Loucy (cell line): ENCODE results near the gene LEF1.

Experiments used
- H2AFZ ChIP-seq: fragments of 200-600 bp; sonication (generic); 2 replicates; pipeline ENCODE4 v1.6.0; 2016; ENCODE audit warnings: antibody characterized with exemption, mild to moderate bottlenecking, low read length, moderate library complexity
- H3F3A ChIP-seq: fragments of 200-600 bp; 2 replicates; pipeline ENCODE4 v1.6.0; 2016; ENCODE audit warnings: antibody characterized with exemption, low read depth, mild to moderate bottlenecking
- H3K27me3 ChIP-seq: fragments of 200-600 bp; sonication (generic); 2 replicates; pipeline ENCODE4 v1.6.1; 2014; ENCODE audit warnings: low read length, mild to moderate bottlenecking; ENCODE audit not compliant: insufficient read depth, poor library complexity, severe bottlenecking
- H3K36me3 ChIP-seq: fragments of 200-600 bp; sonication (generic); 2 replicates; pipeline ENCODE4 v1.6.1; 2016; ENCODE audit warnings: low read length; ENCODE audit not compliant: insufficient read depth
- H3K4me1 ChIP-seq: fragments of 200-600 bp; sonication (generic); 2 replicates; pipeline ENCODE4 v1.5.1; 2014; ENCODE audit warnings: low read length, mild to moderate bottlenecking; ENCODE audit not compliant: insufficient read depth, poor library complexity, severe bottlenecking
- H3K4me2 ChIP-seq: fragments of 200-600 bp; sonication (generic); 2 replicates; pipeline ENCODE4 v1.6.0; 2014; ENCODE audit warnings: antibody characterized with exemption, low read length, low read depth, mild to moderate bottlenecking; ENCODE audit not compliant: poor library complexity, severe bottlenecking
- H3K4me3 ChIP-seq: fragments of 200-600 bp; sonication (generic); 2 replicates; pipeline ENCODE4 v1.5.1; 2014; ENCODE audit warnings: low read length, mild to moderate bottlenecking, mixed read lengths; ENCODE audit not compliant: poor library complexity, severe bottlenecking
- H3K79me2 ChIP-seq: fragments of 200-600 bp; sonication (generic); 2 replicates; pipeline ENCODE4 v1.6.1; 2014; ENCODE audit warnings: low read length; ENCODE audit not compliant: insufficient read depth
- H3K9ac ChIP-seq: fragments of 200-600 bp; sonication (generic); 2 replicates; pipeline ENCODE4 v1.6.0; 2014; ENCODE audit warnings: mild to moderate bottlenecking, low read depth, low read length, moderate library complexity; ENCODE audit not compliant: poor library complexity, severe bottlenecking
- H3K9me2 ChIP-seq: fragments of 200-600 bp; sonication (generic); replicated peaks from 2 replicates; pipeline ENCODE4 v1.6.1; 2016; ENCODE audit warnings: low read depth, low read length, mixed read lengths
- H3K9me3 ChIP-seq: fragments of 200-600 bp; sonication (generic); 2 replicates; pipeline ENCODE4 v1.6.1; 2014; ENCODE audit warnings: mild to moderate bottlenecking, antibody characterized with exemption, low read length, low read depth; ENCODE audit not compliant: insufficient read depth
- H4K20me1 ChIP-seq: fragments of 200-600 bp; sonication (generic); 2 replicates; pipeline ENCODE4 v1.6.0; 2014; ENCODE audit warnings: antibody characterized with exemption, low read length, mild to moderate bottlenecking; ENCODE audit not compliant: insufficient read depth, poor library complexity, severe bottlenecking
- EZH2phosphoT487 ChIP-seq: fragments of 200-600 bp; IDR thresholded peaks from 2 replicates; pipeline ENCODE4 v1.6.1; 2018; ENCODE audit warnings: antibody characterized with exemption, mild to moderate bottlenecking, moderate library complexity, borderline replicate concordance
- TF ChIP-seq, protein P1 (sequence below): fragments of 200-600 bp; sonication (generic); conservative IDR thresholded peaks from 2 replicates; pipeline ENCODE4 v1.5.1; 2014; ENCODE audit warnings: mild to moderate bottlenecking, antibody characterized with exemption, low read length

The LEF1 gene

DNA sequence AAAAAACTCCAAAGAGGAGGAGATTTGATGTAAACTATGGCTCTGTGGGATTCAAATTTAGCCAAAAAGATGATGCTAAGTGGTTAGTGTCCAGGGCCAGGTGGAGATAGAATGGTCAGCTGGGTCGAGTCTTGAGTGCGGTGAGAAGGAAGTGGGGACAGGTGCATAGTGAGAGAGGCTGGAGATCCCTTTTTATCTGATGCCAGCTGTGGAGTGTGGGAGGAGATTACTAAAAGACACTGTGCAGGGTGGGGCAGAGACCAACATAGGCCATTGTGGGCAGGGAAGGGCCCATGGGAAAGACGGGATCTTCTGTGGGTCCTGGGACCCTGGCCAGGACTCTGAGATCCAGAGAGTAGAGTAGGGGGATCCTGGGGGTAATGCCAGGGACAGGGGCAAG lies 34.6 kb upstream of the LEF1 start:
- H3K9me2 ChIP-seq = no peaks in the 10 kb centered on the region
- peaks cover 24% of the 10 kb centered on the region for H3K4me1 ChIP-seq
- no peak overlapping the region for H3K9ac ChIP-seq
- H3K36me3 ChIP-seq = no peaks in the 10 kb centered on the region
- no peaks in the 10 kb centered on the region for H3F3A ChIP-seq
- H3K9me3 ChIP-seq = no peaks in the 10 kb centered on the region
- no peaks in the 10 kb centered on the region for H4K20me1 ChIP-seq
- no peaks in the 10 kb centered on the region for H3K27me3 ChIP-seq
- no peak overlapping the region for H3K4me2 ChIP-seq
- no peaks in the 10 kb centered on the region for H3K79me2 ChIP-seq
- no peak overlapping the region for H2AFZ ChIP-seq
- no peak overlapping the region for H3K4me3 ChIP-seq
- TF ChIP-seq, protein P1, sequence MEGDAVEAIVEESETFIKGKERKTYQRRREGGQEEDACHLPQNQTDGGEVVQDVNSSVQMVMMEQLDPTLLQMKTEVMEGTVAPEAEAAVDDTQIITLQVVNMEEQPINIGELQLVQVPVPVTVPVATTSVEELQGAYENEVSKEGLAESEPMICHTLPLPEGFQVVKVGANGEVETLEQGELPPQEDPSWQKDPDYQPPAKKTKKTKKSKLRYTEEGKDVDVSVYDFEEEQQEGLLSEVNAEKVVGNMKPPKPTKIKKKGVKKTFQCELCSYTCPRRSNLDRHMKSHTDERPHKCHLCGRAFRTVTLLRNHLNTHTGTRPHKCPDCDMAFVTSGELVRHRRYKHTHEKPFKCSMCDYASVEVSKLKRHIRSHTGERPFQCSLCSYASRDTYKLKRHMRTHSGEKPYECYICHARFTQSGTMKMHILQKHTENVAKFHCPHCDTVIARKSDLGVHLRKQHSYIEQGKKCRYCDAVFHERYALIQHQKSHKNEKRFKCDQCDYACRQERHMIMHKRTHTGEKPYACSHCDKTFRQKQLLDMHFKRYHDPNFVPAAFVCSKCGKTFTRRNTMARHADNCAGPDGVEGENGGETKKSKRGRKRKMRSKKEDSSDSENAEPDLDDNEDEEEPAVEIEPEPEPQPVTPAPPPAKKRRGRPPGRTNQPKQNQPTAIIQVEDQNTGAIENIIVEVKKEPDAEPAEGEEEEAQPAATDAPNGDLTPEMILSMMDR = no peak
- no peak for TF ChIP-seq EZH2phosphoT487

DNA sequence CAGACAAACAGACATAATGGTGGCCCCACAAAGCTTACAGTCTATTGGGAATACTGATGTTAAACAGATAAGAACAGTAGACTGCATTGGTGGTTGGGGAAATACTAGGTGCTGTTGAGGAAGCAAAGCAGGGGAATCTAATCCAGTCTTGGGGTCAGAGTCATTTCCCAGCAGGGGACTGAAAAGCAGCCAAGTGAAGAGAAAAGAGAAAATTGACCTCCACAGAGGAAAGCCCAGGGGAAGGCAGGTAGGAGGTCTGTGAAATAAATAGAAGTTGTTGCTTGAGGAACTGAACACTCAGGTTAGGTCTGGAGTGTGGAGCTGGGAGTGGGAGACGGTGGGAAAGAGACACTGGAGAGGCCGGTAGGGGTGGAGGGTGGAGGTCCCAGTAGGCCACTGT lies 33.0 kb upstream of the LEF1 start:
- H3K4me1 ChIP-seq = peaks cover 30% of the 10 kb centered on the region
- H3K9me3 ChIP-seq = no peaks in the 10 kb centered on the region
- no peak overlapping the region for H3K4me2 ChIP-seq
- H3K9me2 ChIP-seq = no peaks in the 10 kb centered on the region
- no peaks in the 10 kb centered on the region for H3K36me3 ChIP-seq
- H3K27me3 ChIP-seq = no peaks in the 10 kb centered on the region
- H2AFZ ChIP-seq = no peak overlapping the region
- no peaks in the 10 kb centered on the region for H4K20me1 ChIP-seq
- no peaks in the 10 kb centered on the region for H3F3A ChIP-seq
- no peak overlapping the region for H3K9ac ChIP-seq
- TF ChIP-seq EZH2phosphoT487 = no peak
- TF ChIP-seq, protein P1 = no peak
- H3K79me2 ChIP-seq = no peaks in the 10 kb centered on the region
- no peak overlapping the region for H3K4me3 ChIP-seq

DNA sequence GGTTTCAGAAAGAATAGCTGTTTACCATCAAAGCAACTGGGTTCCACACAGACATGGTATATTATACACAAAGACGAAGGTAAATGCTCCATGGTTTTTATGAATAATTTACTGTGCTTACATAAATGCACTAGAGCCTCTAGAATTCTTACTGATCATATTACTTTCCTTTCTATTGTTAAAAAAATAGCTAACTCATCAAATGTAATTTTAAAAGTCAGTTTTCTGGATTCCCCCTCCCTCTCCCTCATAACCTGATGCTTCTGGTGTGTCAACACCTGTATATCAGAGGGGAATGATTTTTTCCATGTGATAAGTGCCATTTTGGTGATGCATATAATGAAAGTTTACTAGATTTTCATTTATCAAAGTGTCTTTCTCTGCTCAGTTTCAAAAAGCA lies 31.1 kb upstream of the LEF1 start:
- H3K4me1 ChIP-seq = peaks cover 30% of the 10 kb centered on the region
- no peak overlapping the region for H3K4me3 ChIP-seq
- no peak overlapping the region for H3K4me2 ChIP-seq
- H3F3A ChIP-seq = no peaks in the 10 kb centered on the region
- no peaks in the 10 kb centered on the region for H4K20me1 ChIP-seq
- no peaks in the 10 kb centered on the region for H3K79me2 ChIP-seq
- no peaks in the 10 kb centered on the region for H3K27me3 ChIP-seq
- TF ChIP-seq, protein P1 = no peak
- no peak for TF ChIP-seq EZH2phosphoT487
- H2AFZ ChIP-seq = no peak overlapping the region
- H3K9ac ChIP-seq = no peak overlapping the region
- no peaks in the 10 kb centered on the region for H3K36me3 ChIP-seq
- no peaks in the 10 kb centered on the region for H3K9me2 ChIP-seq
- no peaks in the 10 kb centered on the region for H3K9me3 ChIP-seq
